AG04450 (cell line): ENCODE results near the gene HMGN3. TPM values are rescaled to one million over a fixed set of nuclear protein-coding genes. Genes with fewer than 3 reads are reported as not detected.
A peak's percentile ranks its signal among the peaks of the same experiment; 100 is the strongest.

Experiments
- CTCF ChIA-PET: fragments of 300-600, 350-600 bp; formaldehyde crosslinking; extraction: SDS; loops from one replicate; lab custom pipeline; 2022; ENCODE audit warnings: antibody characterized with exemption, inconsistent platforms; lab: Charles Lee
- POLR2A ChIA-PET: fragments of 350-600 bp; formaldehyde crosslinking; extraction: SDS; loops from one replicate; lab custom pipeline; 2021; ENCODE audit warnings: antibody characterized with exemption, inconsistent platforms; lab: Yijun Ruan, JAX
- DNase-seq: peaks from one replicate; pipeline ENCODE4 v3.0.0-alpha.2; 2011; ENCODE audit warnings: low read depth, low spot score
- H3K27ac ChIP-seq: one replicate; pipeline ENCODE4 v1.5.1; 2012; ENCODE audit warnings: low read depth, low read length, control low read depth
- H3K27me3 ChIP-seq: one replicate; pipeline ENCODE4 v1.6.0; 2012; ENCODE audit warnings: low read length; ENCODE audit not compliant: control insufficient read depth, insufficient read depth
- H3K4me3 ChIP-seq: 2 replicates; pipeline ENCODE4 v1.5.1; 2011; ENCODE audit warnings: mild to moderate bottlenecking, low read depth, low read length, control low read depth
- H3K9me3 ChIP-seq: 2 replicates; pipeline ENCODE4 v1.5.1; 2012; ENCODE audit warnings: low read length; ENCODE audit not compliant: control insufficient read depth, insufficient read depth
- polyA plus RNA-seq: library from polyadenylated mRNA; depleted of rRNA; stranded (reverse); fragments of >200 nt; gene quantifications from 2 replicates; pipeline ENCODE4 v1.2.3, GENCODE V29; 2011
- TF ChIP-seq, protein P1 (sequence below): IDR thresholded peaks from 2 replicates; pipeline ENCODE4 v1.5.1; 2011; ENCODE audit warnings: low read depth, low read length, control low read depth, inconsistent platforms

The HMGN3 gene
- polyA plus RNA-seq, 1 experiment: 55.2 TPM

DNA sequence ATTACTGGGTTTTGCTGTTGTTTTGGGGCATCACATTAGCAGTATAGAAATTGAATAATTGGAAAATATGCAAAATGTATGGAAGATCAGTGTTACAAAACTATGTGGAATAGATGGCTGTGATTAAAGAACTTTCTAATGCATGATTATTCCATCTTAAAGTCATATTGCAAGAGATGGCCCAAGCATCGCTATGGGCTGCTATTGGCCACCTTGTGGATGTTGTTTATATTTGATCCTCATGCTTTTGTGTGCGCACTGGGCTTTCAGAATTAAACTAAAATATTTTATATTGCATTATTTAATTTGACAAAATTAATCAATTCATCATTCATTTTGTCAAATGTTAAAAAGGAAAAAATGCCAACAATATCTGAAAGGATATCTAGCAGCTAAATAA lies 16.1 kb upstream of the HMGN3 start:
- DNase-seq: no peak
- Histone ChIP-seq H3K9me3 (no peaks in the 10 kb centered on the region), H3K4me3 (no peak overlapping the region), H3K27ac (no peak overlapping the region), H3K27me3 (no peaks in the 10 kb centered on the region)
- POLR2A ChIA-PET: interaction anchor here (0.6 kb wide), 1 partner anchor 173 kb away, joined by 3 read pairs; no protein-coding TSS in a partner anchor
- TF ChIP-seq, protein P1, sequence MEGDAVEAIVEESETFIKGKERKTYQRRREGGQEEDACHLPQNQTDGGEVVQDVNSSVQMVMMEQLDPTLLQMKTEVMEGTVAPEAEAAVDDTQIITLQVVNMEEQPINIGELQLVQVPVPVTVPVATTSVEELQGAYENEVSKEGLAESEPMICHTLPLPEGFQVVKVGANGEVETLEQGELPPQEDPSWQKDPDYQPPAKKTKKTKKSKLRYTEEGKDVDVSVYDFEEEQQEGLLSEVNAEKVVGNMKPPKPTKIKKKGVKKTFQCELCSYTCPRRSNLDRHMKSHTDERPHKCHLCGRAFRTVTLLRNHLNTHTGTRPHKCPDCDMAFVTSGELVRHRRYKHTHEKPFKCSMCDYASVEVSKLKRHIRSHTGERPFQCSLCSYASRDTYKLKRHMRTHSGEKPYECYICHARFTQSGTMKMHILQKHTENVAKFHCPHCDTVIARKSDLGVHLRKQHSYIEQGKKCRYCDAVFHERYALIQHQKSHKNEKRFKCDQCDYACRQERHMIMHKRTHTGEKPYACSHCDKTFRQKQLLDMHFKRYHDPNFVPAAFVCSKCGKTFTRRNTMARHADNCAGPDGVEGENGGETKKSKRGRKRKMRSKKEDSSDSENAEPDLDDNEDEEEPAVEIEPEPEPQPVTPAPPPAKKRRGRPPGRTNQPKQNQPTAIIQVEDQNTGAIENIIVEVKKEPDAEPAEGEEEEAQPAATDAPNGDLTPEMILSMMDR: no peak
- CTCF ChIA-PET: interaction anchor here (0.6 kb wide), 6 partner anchors 203 to 832 kb away, joined by 3 to 4 read pairs (median 3); no protein-coding TSS in a partner anchor

DNA sequence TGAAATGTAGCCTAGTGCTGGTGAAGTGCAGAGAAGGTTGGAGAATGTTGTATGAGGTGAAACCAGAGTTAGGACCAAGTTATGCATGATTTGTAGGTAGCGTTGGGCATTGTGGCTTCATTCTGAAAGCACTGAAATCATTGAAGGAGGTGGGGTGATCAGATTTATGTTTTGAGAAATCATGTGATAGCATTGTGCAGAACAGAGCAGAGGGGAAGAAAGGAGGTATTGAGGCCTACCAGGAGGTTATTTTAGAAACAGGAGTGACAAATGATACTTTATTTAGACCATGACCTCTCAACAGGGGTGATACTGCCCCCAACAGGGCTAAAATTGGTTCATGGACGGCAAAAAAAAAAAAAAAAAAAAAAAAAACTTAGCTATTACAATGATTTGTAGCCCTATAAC lies 15.6 kb upstream of the HMGN3 start:
- Histone ChIP-seq H3K9me3 (no peaks in the 10 kb centered on the region), H3K27me3 (no peaks in the 10 kb centered on the region), H3K27ac (no peak overlapping the region), H3K4me3 (no peak overlapping the region)
- POLR2A ChIA-PET: interaction anchor here (0.6 kb wide), 1 partner anchor 172 kb away, joined by 3 read pairs; no protein-coding TSS in a partner anchor
- CTCF ChIA-PET: interaction anchor here (0.6 kb wide), 6 partner anchors 202 to 831 kb away, joined by 3 to 4 read pairs (median 3); no protein-coding TSS in a partner anchor
- TF ChIP-seq, protein P1: 0 out of 2 replicates have a peak, but pooled peaks have one; percentile 6
- DNase-seq: no peak

DNA sequence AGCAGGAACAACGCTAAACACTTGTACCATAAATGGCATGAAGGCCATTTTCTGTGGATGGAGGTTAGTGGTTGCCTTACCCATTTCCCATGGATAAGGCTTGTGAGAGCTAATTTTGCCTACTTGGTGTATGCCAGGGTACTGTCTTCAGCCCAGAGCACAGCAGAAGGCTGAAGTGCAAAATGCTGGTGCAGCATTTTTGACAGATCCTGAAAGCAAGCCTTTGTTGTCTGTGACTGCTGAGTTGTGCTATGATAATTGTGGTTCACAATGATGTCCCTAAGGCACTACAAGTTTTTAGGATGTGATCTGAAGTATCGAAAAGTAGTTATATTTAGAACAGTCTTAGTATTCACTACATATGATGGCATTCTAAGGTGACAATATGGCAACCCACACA lies 14.7 kb upstream of the HMGN3 start:
- H3K27ac ChIP-seq: no peak overlapping the region
- H3K4me3 ChIP-seq: no peak overlapping the region
- H3K9me3 ChIP-seq: no peaks in the 10 kb centered on the region
- DNase-seq: no peak
- TF ChIP-seq, protein P1: no peak
- ChIA-PET POLR2A (no interaction called here), CTCF (no interaction called here)
- H3K27me3 ChIP-seq: no peaks in the 10 kb centered on the region

DNA sequence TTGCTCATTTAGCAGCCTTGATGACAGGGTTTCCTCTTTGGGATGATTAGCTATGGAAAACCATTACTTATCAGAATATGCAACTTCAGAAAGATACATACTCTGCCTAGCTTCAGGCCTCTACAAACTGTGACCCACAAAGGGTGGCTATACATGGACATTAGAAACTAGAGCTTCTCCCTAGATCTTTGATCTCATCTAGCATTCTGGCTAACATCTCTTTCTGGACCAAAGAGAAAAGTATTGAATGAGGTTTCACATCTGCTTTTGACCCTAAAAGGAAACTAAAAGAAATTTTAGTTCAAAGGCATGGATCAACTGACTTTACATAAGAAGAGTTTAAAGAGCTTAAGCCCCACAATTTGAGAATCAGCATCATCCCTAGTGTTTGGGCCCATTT lies 12.4 kb upstream of the HMGN3 start:
- Histone ChIP-seq H3K27me3 (peaks cover 2% of the 10 kb centered on the region), H3K9me3 (no peaks in the 10 kb centered on the region), H3K27ac (no peak overlapping the region), H3K4me3 (no peak overlapping the region)
- no peak for DNase-seq
- TF ChIP-seq, protein P1: no peak
- ChIA-PET POLR2A (no interaction called here), CTCF (no interaction called here)

DNA sequence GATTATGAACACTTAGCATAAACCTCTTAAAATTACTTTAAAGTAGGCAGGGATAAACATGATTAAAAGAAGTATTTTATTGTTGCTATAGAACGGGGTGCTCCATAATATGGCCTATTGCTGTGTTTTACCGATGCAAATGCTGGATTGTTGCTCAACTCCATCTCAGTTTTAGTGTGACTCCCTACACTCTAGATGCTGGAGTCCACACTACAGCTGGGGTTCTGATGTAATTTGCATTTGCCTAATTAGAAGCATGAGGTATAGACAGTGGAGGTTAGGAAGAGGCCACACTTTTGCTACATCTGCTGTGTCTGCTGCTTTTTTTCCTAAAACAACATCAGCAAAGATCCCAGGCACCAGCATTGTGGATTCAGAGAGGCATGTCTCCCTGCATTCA lies 6.7 kb upstream of the HMGN3 start:
- ChIA-PET CTCF (no interaction called here), POLR2A (no interaction called here)
- no peak for DNase-seq
- H3K4me3 ChIP-seq: no peak overlapping the region
- H3K9me3 ChIP-seq: no peaks in the 10 kb centered on the region
- no peak overlapping the region for H3K27ac ChIP-seq
- TF ChIP-seq, protein P1: no peak
- peaks cover 5% of the 10 kb centered on the region for H3K27me3 ChIP-seq
